Lower leg skin (tissue), 3 donors: ENCODE data around the gene PRICKLE4.

ENCODE experiments used
- POLR2A ChIP-seq, 2 donors: fragments of 450-650 bp; IDR thresholded peaks; one replicate each; pipeline ENCODE4 v1.6.1; 2016 to 2017; ENCODE audit warnings: antibody characterized with exemption in 2 of 2, mild to moderate bottlenecking in 1 of 2, moderate library complexity in 1 of 2
- TF ChIP-seq, protein P1 (sequence below), 3 donors: fragments of 450-650 bp; IDR thresholded peaks; one replicate each; pipeline ENCODE4 v1.5.1; 2016; ENCODE audit warnings: antibody characterized with exemption in 3 of 3, mild to moderate bottlenecking in 3 of 3, moderate library complexity in 2 of 3

DNA sequence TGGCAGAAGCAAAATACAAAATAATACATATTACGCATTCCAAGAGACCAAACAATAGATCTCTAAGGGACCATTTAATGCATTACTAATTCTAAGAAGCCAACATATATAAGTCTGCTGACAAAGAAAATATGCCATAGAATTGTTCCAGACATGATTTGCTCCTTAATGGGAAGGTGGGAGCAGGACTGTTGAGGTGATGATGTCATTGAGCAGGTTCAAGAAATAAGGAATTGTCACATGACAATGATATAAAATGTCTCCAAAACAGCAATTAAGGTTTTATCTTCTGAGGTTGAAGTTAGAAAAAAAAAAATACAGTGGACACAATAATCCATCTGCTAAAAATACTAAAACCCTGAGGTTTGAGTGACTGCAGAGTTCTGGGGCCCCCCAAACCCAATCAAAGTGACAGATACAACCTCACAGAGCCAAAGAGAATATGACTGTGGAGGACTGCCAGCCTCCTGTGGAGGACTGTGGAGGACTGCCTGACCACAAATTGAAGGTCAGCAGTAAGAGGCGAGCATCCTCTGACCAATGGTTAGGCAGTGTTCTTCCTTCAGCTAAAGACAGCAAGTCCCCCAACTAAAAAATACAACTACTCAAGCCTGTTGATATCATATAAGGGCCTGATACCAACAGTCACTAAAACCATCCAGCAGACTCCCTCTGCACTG, 45.9 kb downstream of the PRICKLE4 start:
- TF ChIP-seq, protein P1, sequence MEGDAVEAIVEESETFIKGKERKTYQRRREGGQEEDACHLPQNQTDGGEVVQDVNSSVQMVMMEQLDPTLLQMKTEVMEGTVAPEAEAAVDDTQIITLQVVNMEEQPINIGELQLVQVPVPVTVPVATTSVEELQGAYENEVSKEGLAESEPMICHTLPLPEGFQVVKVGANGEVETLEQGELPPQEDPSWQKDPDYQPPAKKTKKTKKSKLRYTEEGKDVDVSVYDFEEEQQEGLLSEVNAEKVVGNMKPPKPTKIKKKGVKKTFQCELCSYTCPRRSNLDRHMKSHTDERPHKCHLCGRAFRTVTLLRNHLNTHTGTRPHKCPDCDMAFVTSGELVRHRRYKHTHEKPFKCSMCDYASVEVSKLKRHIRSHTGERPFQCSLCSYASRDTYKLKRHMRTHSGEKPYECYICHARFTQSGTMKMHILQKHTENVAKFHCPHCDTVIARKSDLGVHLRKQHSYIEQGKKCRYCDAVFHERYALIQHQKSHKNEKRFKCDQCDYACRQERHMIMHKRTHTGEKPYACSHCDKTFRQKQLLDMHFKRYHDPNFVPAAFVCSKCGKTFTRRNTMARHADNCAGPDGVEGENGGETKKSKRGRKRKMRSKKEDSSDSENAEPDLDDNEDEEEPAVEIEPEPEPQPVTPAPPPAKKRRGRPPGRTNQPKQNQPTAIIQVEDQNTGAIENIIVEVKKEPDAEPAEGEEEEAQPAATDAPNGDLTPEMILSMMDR (IDR thresholded peaks at IDR 0.05) = no peak
- TF ChIP-seq POLR2A (IDR thresholded peaks at IDR 0.05) = no peak
